ENCODE data around the gene ZDHHC14. TPM values are rescaled to one million over a fixed set of nuclear protein-coding genes. Genes with fewer than 3 reads are reported as not detected.
A peak's percentile ranks its signal among the peaks of the same experiment; 100 is the strongest.
"Not testable (repeated sequence)": the region's sequence is repeated elsewhere in the genome, so short reads cannot be mapped to it uniquely, and the experiment has no call there.

The ZDHHC14 gene
- total and polyA plus RNA-seq, 12 donors = 7.7 to 31.2 (median 15.2) TPM

DNA sequence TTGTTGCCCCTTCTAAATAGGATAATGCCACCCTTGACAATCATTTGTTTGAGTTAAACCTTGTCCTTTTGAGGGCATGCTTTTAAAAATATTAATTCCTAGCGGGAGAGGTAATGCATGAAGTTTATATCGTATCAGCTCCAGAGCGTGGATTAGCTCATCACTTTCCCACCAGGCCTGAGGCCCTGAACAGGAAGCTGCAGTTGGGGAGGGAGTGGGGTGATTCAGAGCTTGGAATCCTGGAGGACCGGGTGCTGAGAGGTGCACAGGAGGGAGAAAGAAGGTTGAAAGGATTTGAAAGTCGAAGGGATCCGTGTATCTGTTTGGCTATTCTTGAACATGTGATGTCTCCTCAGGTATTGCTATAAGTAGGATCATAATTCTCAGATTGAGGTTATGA lies 25.0 kb downstream of the ZDHHC14 start:
- Histone ChIP-seq H3K4me1 (peaks cover 0 to 34% (median 5%) of the 10 kb centered on the region in 9 donors), H3K27ac (no peak overlapping the region), H3K36me3 (peaks cover 0 to 4% (median 0%) of the 10 kb centered on the region in 9 donors), H3K9me3 (peaks cover 0 to 5% (median 0%) of the 10 kb centered on the region in 11 donors), H3K27me3 (no peaks in the 10 kb centered on the region), H3K4me3 (no peak overlapping the region)
- 60 to 72% methylated on average over 6 of the region's 6 CpGs for WGBS, 2 donors
- intact Hi-C loops (cut with DNase I) = no loop called here
- DNase-seq (no peak), ATAC-seq (peak in 4 of 8 donors; percentile 42 to 80 (median 58))
- TF ChIP-seq, protein P1, sequence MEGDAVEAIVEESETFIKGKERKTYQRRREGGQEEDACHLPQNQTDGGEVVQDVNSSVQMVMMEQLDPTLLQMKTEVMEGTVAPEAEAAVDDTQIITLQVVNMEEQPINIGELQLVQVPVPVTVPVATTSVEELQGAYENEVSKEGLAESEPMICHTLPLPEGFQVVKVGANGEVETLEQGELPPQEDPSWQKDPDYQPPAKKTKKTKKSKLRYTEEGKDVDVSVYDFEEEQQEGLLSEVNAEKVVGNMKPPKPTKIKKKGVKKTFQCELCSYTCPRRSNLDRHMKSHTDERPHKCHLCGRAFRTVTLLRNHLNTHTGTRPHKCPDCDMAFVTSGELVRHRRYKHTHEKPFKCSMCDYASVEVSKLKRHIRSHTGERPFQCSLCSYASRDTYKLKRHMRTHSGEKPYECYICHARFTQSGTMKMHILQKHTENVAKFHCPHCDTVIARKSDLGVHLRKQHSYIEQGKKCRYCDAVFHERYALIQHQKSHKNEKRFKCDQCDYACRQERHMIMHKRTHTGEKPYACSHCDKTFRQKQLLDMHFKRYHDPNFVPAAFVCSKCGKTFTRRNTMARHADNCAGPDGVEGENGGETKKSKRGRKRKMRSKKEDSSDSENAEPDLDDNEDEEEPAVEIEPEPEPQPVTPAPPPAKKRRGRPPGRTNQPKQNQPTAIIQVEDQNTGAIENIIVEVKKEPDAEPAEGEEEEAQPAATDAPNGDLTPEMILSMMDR (IDR thresholded peaks at IDR 0.05) = no peak

DNA sequence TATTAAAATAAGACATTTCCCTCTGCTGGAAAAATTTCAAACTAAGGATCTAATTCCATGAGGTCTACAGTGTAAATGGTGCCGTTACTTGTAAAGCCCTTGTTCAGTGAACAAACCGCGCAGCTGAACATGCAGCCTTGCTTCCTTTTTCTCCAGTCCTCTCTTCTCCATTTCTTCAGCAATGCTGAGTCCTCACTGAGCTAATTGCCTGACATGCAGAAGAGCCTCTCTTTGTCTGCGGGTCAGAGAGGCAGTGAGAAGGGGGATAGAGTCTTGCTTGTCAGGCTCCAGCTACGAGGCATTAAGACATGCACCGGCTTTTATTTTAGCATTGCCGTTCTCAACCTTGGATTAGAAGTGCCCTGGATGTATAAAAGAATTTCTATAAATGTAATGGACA lies 25.7 kb downstream of the ZDHHC14 start:
- peaks cover 0 to 5% (median 0%) of the 10 kb centered on the region in 11 donors for H3K9me3 ChIP-seq
- 89 to 91% methylated on average over 7 of the region's 7 CpGs for WGBS, 2 donors
- no peak for ATAC-seq
- H3K4me3 ChIP-seq = no peak overlapping the region
- peaks cover 0 to 4% (median 0%) of the 10 kb centered on the region in 9 donors for H3K36me3 ChIP-seq
- H3K4me1 ChIP-seq = peaks cover 0 to 37% (median 5%) of the 10 kb centered on the region in 9 donors
- H3K27me3 ChIP-seq = no peaks in the 10 kb centered on the region
- TF ChIP-seq, protein P1 (IDR thresholded peaks at IDR 0.05) = no peak
- no peak overlapping the region for H3K27ac ChIP-seq
- no peak for DNase-seq
- intact Hi-C loops (cut with DNase I) = no loop called here

DNA sequence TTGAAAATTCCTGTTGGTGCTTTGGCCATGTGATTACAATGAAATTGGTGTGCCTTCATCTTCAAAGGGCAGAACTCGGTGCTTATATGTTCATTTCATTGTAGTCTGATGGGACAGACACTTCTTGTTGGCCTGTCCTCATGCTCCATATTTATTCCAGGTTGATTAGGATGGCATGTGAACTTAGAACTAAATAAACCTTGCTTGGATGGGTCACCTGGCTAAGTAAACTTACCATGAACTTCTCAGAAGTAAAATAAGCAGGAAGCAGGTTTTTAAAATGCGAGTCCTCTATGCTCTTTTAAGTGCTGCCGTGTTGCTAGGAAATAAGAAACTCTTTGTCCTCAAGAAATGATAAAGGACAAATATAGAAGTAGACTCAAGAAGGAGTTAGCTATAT lies 26.7 kb downstream of the ZDHHC14 start:
- H3K27me3 ChIP-seq = no peaks in the 10 kb centered on the region
- TF ChIP-seq, protein P1 (IDR thresholded peaks at IDR 0.05) = no peak
- no peak for ATAC-seq
- no peak overlapping the region for H3K27ac ChIP-seq
- H3K9me3 ChIP-seq = peaks cover 0 to 5% (median 0%) of the 10 kb centered on the region in 11 donors
- 77 to 83% methylated on average over 3 of the region's 3 CpGs for WGBS, 2 donors
- DNase-seq = no peak
- peaks cover 0 to 4% (median 0%) of the 10 kb centered on the region in 9 donors for H3K36me3 ChIP-seq
- no peak overlapping the region for H3K4me3 ChIP-seq
- intact Hi-C loops (cut with DNase I) = no loop called here
- H3K4me1 ChIP-seq = peaks cover 0 to 37% (median 5%) of the 10 kb centered on the region in 9 donors

DNA sequence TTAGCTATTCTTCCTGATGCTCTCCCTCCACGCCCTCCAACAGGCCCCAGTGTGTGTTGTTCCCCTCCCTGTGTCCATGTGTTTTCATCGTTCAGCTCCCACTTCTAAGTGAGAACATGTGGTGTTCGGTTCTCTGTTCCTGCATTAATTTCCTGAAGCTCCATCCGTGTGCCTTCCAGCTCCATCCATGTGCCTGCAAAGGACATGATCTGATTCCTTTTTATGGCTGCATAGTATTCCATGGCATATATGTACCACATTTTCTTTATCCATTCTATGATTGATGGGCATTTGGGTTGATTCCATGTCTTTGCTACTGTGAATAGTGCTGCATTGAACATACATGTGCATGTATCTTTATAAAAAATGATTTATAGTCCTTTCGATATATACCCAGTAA lies 27.4 kb downstream of the ZDHHC14 start:
- peaks cover 0 to 42% (median 5%) of the 10 kb centered on the region in 9 donors for H3K4me1 ChIP-seq
- H3K4me3 ChIP-seq; intact Hi-C loops (cut with DNase I); H3K27ac ChIP-seq; DNase-seq; H3K36me3 ChIP-seq; H3K27me3 ChIP-seq; ATAC-seq; H3K9me3 ChIP-seq: not testable (repeated sequence)
- 97 to 99% methylated on average over 5 of the region's 5 CpGs for WGBS, 2 donors

DNA sequence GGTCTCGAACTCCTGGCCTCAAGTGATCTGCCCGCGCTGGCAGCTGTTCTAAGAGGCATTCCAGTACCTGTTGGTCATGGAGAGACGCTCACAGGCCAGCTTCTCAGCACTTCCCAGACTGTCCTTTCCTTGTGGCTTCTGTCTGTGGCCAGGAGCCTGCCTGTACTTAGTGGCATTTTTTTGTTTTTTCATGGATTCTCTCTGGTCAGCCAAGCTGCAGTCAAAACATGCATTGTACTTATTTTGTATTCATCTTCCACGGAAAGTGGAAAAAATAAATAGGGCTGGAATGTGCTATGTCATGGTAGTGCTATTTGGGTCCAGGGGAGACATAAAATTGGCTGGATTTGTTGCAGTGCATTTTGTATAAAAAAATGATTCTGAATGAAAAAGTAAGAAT lies 29.1 kb downstream of the ZDHHC14 start:
- ATAC-seq = no peak

More for the DNA sequence above, 29.1 kb downstream of the ZDHHC14 start:
- intact Hi-C loops (cut with DNase I) = no loop called here
- H3K27me3 ChIP-seq = no peaks in the 10 kb centered on the region
- no peak overlapping the region for H3K4me3 ChIP-seq
- no peak for DNase-seq
- H3K27ac ChIP-seq = no peak overlapping the region
- H3K9me3 ChIP-seq = peaks cover 0 to 5% (median 0%) of the 10 kb centered on the region in 11 donors
- 84% methylated on average over 5 of the region's 5 CpGs for WGBS, 2 donors
- H3K4me1 ChIP-seq = peaks cover 0 to 38% (median 5%) of the 10 kb centered on the region in 9 donors
- TF ChIP-seq, protein P1 (IDR thresholded peaks at IDR 0.05) = no peak
- peaks cover 0 to 4% (median 0%) of the 10 kb centered on the region in 9 donors for H3K36me3 ChIP-seq

Measured in heart right ventricle (tissue), 16 donors.